Muscle of back (tissue), 13 donors: ENCODE results near the gene GDAP1L1. TPM values are rescaled to one million over a fixed set of nuclear protein-coding genes. Genes with fewer than 3 reads are reported as not detected.

Source experiments
- DNase-seq, 3 donors: peaks; one replicate each; pipeline versions ENCODE4 v3.0.0 to v3.0.0-alpha.2; 2013
- long read RNA-seq, 9 donors: transcript quantifications; one replicate each; lab custom pipeline, GENCODE V29; 2026
- polyA plus RNA-seq, 10 donors: library from polyadenylated mRNA; unstranded; fragments of 120-200 nt; gene quantifications; one replicate each; pipeline ENCODE4 v1.2.1, GENCODE V29; 2013; ENCODE audit not compliant: insufficient read length in 10 of 10

The GDAP1L1 gene
- polyA plus RNA-seq = under 1 TPM in 5 of 10 donors, not detected in 5; 0.05 to 0.80 (median 0.23) TPM
- long read RNA-seq, donor 1 = 0 reads
- long read RNA-seq, donor 2 = 0 reads
- long read RNA-seq, donor 3 = 0 reads
- long read RNA-seq, donor 4 = 0 reads
- long read RNA-seq, donor 5 = 0 reads
- long read RNA-seq, donor 6 = 0 reads
- long read RNA-seq, donor 7, partial matches to known transcripts = 0 of 1 reads
- long read RNA-seq, donor 7, other reads (novel, unspliced or antisense) = 0 of 1 reads
- long read RNA-seq, donor 8 = 0 reads
- long read RNA-seq, donor 9 = 0 reads

DNA sequence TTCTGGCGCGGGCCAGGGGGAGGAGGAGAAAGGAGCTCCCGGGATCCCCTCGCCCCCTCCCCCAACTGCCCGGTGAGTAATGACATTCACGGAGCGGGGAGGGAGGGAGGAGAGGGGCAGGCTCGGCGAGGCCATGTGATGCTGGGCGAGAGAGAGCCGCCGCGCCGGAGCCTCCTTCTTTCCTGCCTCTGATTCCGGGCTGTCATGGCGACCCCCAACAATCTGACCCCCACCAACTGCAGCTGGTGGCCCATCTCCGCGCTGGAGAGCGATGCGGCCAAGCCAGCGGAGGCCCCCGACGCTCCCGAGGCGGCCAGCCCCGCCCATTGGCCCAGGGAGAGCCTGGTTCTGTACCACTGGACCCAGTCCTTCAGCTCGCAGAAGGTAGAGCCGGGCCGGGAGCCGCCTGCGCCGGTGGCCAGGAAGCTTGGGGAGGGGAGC lies at the start of gene GDAP1L1:
Gene GDAP1L1 (plus strand): TSS at position 178 of the 441 bp plus-strand sequence. CDS start 27 bp downstream, at position 205.
- DNase-seq = no peak

DNA sequence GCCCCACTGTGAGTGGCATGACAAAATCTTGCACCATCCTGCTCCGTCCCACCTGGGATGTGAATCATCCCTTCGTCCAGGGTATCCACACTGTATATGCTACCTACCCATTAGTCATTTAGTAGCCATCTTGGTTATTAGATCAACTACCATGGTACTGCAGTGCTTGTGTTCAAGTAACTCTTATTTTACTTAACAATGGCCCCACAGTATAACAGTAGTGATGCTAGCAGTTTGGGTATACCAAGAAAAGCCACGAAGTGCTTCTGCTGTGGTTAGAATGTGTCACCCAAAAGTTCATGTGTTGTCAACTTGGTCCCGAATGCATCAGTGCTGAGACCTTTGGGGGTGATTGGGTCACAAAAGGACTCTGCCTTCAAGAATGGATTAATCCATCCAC lies 48.2 kb upstream of the GDAP1L1 start:
- DNase-seq = no peak

DNA sequence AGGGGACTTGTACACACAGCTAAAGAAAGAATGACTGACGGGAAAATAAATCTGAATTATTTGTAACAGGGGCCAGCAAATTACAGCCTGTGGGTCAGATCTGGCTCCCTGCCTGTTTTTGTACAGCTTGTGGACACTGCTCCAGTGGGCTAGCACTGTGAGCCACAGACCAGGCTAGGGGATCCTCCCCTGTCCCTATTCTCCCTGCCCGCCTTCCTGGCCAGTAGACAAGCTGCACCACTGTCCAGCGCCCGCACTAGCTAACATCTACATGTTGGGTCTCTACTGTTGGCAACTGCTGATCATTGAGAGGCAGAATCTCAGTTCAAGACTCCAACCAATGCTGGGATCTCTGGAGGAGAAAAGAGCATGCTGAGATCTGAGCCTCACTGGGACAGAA lies 47.2 kb upstream of the GDAP1L1 start:
- no peak for DNase-seq

DNA sequence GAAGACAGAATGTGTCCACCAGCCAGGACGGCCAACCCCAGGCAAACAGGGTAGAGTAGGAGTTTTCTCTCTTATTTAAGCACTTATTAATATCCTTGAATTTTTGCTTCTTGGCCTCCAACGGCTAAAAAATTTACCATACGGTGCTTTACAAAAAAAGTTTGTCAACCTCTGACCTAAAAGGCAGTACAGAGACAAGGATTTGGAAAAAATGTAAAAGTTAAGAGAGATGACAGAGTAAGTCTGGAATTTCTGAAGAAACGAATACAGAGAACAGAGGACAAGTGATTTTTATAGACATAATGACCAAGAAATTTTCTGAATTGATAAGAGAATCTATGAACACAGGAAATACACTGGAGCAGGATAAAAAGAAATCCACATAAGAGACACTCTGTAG lies 46.7 kb upstream of the GDAP1L1 start:
- no peak for DNase-seq

DNA sequence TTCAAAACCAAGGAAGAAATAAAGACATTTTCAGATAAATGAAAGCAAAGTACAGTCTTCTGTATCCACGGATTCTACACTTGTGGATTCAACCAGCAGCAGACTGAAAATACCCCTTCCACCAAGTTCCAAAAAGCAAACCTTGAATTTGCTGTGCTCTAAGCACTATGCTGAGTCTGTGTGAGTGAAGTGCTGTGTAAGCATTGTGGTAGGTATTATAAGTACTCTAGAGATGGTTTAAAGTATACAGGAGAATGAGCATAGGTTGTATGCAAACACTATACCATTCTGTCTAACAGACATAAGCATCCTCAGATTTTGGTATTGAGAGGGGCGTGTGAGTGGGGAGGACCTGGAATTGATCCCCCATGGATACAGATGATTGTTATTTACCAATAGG lies 46.1 kb upstream of the GDAP1L1 start:
- DNase-seq = no peak

- no peak for DNase-seq
Measured at GRCh38 chr20:44203161-44203560, 43.9 kb upstream of the GDAP1L1 start.

DNA sequence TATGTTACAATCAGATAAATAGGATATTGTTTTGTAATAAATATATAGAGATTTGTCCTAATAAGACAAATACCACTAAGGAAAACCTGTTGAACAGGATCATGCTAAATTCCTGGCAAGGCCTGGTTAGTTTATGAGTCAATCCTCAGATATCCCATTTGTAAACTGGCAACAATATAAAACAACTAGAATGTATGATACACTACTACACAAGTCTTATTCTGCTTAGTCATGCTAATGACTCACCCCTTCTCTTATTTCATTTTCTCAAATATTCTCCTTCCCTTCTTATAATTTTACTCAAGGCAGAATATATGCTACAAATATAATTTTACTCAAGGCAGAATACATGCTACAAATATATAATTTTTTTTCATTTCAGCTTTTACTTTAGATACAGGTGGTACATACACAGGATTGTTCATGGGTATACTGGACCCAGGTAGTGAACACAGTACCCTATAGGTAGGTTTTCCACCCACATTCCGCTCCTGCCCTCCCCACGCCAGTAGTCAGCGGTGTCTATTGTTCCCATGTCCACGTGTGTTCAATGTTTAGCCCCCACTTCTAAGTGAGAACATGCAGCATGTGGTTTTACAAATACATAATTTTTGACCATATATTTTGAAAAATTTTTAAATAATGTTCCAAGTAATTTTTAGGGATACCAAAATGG lies 42.8 kb upstream of the GDAP1L1 start:
- DNase-seq = peak in 1 of 3 donors; percentile 78

GRCh38 chr20:44204832-44205215 lies 42.3 kb upstream of the GDAP1L1 start:
- no peak for DNase-seq

- DNase-seq = no peak
Measured at GRCh38 chr20:44206132-44206531, 41.0 kb upstream of the GDAP1L1 start.

DNA sequence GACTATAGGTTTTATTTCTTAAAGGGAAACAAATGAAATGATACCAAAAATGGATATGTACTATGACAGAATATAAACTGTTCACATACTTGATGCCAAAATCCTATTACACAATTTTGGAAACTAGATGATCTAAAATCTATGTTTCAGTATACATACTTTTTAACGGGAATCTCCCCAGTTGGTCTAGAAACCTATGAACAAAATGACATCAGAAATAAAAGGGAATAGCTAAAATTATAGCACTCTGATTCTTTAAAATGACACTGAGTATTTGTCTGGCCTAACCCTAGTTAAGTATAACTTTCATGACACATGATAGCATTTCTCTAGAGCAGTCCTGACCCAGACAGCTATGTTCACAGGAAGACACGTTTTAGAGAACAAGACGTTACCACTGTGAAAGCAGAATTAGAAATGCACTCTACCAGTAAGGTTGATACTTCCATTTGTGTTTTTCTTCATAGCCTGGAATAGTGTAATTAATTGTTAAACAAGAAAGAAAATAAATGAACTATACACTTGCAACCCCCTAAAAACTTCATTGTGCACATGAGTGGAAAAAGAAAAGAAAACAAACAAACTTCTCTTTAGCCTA lies 39.9 kb upstream of the GDAP1L1 start:
- DNase-seq = no peak

GRCh38 chr20:44208165-44208564 lies 38.9 kb upstream of the GDAP1L1 start:
- no peak for DNase-seq

GRCh38 chr20:44208770-44209169 lies 38.3 kb upstream of the GDAP1L1 start:
- no peak for DNase-seq

DNA sequence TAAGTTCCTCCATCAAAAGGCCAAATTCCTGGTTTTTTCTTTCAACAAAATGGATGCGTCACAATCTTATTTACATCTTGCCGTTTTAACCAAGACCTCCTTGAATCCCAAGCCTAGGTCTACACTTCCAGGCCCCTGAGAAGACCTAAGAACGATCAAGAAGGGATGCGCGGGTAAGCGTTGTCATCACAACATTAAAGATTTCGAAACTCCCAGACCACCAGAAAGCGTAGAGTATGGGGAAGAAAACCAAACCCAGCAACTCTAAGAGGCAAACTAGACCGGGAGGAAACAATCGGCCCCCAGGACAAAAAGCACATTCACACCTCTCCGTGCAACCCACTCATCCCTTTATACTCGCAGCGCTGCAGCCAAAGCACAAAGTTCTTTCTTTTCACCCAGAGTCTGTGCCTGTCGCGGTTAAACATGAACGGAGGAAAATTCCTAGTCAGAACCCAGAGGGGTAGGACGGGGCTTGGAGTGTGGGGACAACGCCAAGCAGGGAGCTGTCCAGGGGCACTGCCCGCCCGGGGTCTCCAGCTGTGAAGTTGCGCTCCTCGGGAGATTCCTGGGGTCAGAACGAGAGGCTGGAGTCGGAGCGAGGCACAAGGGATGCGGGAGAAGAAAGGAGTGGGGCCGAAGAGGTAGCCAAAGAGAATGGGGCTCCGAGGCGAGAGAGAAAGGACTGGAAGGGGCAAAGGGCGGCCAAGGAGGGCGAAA lies 37.3 kb upstream of the GDAP1L1 start:
- DNase-seq = no peak

- DNase-seq = peak; percentile 98 to 99 (median 98)
Measured at GRCh38 chr20:44210406-44211176, 36.5 kb upstream of the GDAP1L1 start, which contains the start of gene OSER1. Gene OSER1 (minus strand): TSS chr20:44210771. CDS start chr20:44206957, 3,814 bp downstream.

DNA sequence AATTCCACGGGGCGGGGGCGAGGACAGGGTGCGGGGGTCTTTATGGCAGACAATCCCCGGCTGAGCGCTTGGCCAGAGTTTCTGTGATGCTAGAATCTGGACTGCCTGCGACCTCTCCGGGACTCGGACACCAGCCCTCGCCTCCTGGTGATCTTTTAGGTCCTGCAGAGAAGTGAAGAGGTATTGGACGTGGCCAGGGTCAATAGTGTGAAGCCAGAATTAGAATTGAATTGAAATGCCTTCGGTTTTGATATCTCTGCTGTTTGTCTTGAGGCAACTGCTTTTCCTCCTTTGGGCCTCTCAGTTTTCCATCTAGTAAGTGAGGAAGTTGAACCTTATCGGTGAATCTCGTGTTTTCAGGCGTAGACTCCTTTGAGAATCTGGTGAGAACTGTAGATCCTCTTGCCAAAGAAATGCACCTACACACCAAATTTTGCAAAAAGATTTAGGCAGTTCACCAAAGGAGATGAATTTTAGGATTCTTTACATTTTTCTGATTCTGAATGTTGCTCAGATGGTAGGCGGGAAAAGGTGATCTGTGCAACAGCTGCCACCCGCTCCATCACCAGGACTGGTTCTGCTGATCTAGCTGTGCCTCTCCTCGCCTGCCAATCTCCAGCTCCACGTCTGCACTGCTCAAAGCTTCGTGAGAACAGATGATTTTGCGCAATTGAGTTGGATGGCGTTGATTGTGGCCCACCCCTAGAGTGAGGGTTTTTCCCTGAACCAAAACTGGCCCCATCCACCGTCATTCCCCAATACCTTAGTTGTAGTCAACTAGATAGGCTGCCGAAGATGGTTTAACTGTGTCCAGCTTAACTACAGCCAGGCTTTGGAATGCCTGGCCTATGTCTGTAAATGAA lies 35.7 kb upstream of the GDAP1L1 start:
- peak in 2 of 3 donors; percentile 19 to 36 for DNase-seq

DNA sequence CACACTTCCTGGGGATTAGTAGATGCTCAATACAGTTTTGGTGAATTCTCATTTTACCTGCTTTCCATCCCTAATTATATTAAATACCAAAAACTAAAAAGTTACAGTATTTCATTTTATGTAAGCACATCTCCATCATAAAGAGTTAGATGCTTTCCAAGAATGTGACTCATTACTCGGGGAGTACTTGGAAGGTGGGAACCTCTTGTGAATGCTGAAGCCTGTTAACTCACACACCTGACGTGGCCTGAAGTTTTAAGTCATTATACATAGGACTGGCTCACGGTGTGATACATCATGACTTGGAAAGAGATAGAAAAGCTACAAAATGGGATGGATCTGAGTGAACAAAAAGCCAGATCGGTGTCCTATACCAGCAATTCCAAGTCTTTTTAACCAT lies 34.3 kb upstream of the GDAP1L1 start:
- DNase-seq = no peak

- peak; percentile 37 to 79 (median 66) for DNase-seq
Measured at GRCh38 chr20:44215125-44215524, 32.0 kb upstream of the GDAP1L1 start.

DNA sequence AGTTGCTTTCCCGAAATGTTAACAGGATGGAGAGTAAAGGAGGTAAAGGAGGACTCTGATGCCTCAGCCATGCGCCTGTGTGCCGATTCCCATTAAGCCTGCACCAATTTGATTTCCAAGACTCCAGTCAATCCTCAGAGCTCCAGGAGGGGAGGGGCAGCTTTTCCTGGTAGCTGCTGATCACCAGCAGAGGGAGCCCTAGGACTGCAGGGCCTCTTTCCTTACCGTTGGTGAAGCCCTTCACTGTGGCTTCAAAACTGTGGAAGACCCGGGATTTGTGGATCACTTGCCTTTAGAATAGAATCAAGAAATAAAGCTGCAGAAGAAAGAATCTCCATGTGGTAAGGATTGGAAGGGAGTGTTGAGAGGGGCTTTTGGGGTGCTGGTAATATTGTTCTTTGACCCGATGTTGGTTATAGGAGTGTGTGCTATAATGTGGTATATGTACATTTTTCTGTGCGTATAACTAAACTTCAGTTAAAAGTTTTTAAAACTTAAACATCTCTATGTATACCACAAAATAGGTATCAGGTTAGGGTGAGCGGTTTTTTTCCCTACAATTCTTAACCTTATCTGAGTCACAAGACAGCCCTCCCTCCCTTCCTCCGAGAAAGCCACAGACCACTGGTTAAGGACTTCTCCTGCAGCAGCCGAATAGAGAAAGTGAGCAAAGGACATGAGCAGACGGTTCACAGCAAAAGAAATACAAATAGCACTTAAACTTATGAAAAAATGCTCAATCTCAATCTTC lies 29.6 kb upstream of the GDAP1L1 start:
- peak; percentile 21 to 53 (median 31) for DNase-seq

GRCh38 chr20:44218446-44218845 lies 28.7 kb upstream of the GDAP1L1 start:
- no peak for DNase-seq
